Activated CD4-positive, alpha-beta T cell treated with anti-CD3 and anti-CD28 coated beads, Interleukin-2, amount 50 U/mL, for 16 hours (primary cell): Measurements from ENCODE around the gene ASIC5.
A peak's percentile ranks its signal among the peaks of the same experiment; 100 is the strongest.

Experiments
- DNase-seq: peaks from one replicate; pipeline ENCODE4 v3.0.0-alpha.2; 2020

ASIC5 gene

DNA sequence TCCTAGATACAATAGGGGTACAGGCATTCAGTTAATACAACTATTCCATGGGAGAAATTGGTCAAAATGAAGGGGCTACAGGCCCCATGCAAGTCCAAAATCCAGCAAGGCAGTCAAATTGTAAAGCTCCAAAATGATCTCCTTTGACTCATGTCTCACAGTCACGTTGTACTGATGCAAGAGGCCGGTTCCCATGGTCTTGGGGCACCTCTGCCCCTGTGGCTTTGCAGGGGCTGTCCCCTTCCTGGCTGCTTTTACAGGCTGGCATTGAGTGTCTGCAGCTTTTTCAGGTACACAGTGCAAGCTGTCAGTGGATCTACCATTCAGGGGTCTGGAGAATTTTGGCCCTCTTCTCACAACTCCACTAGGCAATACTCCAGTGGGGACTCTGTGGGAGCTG lies 12.5 kb upstream of the ASIC5 start:
- no peak for DNase-seq

GRCh38 chr4:155877971-155878370 lies 11.9 kb upstream of the ASIC5 start:
- no peak for DNase-seq

- DNase-seq: no peak
Observed at GRCh38 chr4:155875878-155876277, 9.8 kb upstream of the ASIC5 start.

- no peak for DNase-seq
Observed at GRCh38 chr4:155855897-155856296, 10.2 kb downstream of the ASIC5 start.

DNA sequence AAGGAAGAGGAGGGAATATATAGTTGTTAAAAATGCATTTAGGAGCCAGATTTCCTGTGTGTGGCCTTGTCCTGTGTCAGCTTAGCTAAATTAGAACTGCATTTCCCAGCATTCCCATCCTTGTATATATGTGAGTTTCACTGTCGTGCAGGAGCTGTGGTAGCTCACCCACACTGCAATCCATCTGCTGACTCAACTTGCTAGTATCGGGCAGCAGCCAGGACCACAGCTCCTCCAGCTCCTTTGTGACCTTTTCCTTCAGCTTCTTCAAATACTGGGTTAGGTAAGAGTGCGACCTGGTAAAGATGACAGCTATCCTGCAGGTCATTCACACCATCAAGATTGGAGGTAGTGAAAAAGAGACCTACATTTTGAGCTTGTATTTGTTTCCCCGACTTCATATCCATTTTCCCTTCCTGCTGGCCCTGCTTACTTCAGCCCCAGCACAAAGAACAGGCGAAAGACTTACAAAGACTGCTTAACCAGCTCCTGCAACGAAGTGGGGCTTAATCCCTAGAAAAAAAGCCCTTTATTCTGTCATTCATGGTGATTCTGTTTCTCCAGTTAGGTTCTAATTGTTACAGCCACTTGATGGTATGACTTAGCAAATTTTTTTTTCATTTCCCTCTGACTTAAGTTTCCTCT lies 11.4 kb downstream of the ASIC5 start:
- no peak for DNase-seq

- no peak for DNase-seq
Observed at GRCh38 chr4:155853189-155853588, 12.9 kb downstream of the ASIC5 start.

DNA sequence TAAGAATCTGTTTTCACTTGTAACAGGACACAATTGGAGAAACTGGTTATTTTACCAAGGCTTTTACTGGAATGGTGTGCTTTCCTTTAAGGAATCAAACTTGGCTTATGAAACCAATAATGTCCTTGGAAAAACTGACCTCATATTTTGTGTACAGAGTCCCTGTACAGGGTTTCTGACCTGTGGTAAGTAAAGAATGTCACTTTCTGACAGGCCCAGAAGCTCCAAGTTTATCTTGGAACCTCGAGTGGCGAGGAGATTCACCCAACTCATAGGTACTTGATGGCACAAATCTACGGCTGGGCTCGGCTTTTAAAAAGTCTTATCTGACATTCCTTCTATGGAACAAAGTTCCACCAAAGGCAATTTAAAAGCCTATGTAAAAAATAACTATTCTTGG lies 17.0 kb downstream of the ASIC5 start:
- no peak for DNase-seq

- DNase-seq: no peak
Observed at GRCh38 chr4:155846929-155847328, 19.1 kb downstream of the ASIC5 start.

DNA sequence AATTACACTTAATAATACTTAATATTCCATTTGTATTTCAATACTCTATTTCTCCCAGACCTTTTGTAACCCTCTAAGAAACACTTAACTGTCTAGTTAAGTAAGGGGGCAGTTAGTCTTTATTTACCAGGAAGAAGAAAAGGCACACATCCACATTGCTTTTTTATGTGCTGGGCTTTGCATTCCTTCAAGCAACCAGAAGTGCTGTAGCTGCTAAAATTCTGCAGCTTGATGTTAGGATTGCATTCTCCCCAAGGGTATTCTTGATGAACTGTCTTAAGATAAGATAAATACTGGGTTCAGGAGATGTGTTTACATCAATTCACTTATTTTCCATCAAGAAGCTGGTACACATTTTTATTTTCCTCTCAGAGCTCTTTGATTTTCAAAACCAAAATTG lies 24.0 kb downstream of the ASIC5 start:
- DNase-seq: no peak

GRCh38 chr4:155837203-155837796 lies 28.8 kb downstream of the ASIC5 start:
- no peak for DNase-seq

- DNase-seq: no peak
Observed at GRCh38 chr4:155832664-155833063, 33.4 kb downstream of the ASIC5 start.

GRCh38 chr4:155828628-155829027 lies 37.4 kb downstream of the ASIC5 start:
- DNase-seq: no peak

DNA sequence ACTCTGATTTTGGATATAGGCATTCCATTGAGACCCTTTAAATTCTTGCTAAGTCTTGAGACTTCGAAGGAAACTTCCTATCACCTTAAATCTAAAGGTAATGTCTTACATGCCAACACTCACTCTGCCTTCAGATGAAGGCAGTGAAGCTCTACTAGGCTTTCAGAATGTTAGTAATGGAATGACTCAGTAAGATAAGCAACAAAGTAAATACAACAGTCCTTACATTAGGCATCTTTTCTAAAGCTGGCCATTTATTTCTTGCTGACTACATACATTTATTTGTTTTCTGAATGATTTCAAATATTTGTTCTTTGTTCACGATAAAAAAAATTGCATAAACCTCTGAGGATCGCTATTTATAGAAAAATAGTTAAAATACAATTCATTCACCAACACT lies 43.5 kb downstream of the ASIC5 start:
- no peak for DNase-seq

GRCh38 chr4:155820887-155821518 lies 45.1 kb downstream of the ASIC5 start:
- no peak for DNase-seq

DNA sequence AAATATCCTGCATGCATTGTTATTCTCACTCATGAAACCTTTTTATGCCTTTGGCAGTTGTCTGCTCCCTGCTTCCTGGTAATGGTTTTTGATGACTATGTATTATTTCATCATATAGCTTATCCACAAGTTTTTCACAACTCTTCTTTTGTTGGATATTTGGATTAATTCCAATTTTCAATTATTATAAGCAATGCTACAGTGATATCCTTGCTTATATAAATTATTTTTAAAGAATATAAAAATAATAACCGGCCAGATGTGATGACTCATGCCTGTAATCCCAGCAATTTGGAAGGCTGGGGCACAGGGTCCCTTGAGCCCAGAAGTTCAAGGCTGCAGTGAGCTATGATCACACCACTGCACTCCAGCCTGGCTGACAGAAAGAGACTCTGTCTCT lies 47.0 kb downstream of the ASIC5 start:
- DNase-seq: no peak

GRCh38 chr4:155818639-155819038 lies 47.4 kb downstream of the ASIC5 start:
- DNase-seq: no peak

GRCh38 chr4:155811083-155811482 lies 55.0 kb downstream of the ASIC5 start:
- DNase-seq: no peak

GRCh38 chr4:155809835-155810234 lies 56.2 kb downstream of the ASIC5 start:
- peak; percentile 60 for DNase-seq

GRCh38 chr4:155807021-155807420 lies 59.1 kb downstream of the ASIC5 start:
- DNase-seq: no peak

GRCh38 chr4:155805016-155805415 lies 61.1 kb downstream of the ASIC5 start:
- no peak for DNase-seq

GRCh38 chr4:155802190-155802959 lies 63.7 kb downstream of the ASIC5 start:
- no peak for DNase-seq

GRCh38 chr4:155800685-155801343 lies 65.3 kb downstream of the ASIC5 start:
- no peak for DNase-seq

DNA sequence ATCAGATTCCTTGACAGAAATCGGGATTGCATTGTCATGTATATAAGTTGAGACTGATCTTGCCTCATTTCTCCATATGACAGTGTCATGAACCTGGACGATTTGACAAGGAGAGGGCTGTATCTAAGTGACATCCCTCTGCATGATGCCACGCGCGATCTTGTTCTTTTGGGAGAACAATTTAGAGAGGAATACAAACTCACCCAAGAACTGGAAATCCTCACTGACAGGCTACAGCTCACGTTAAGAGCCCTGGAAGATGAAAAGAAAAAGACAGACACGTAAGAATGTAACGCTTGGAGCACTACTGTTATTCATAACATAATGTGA lies 66.3 kb downstream of the ASIC5 start:
- no peak for DNase-seq
